NCI-H1436 treated with DMSO at 0.1 percent for 48 hours (cell line): ENCODE data around the gene EXOC7.

Source experiments
- DNase-seq: peaks from one replicate; lab custom pipeline; 2025; lab: John Stamatoyannopoulos, UW

The EXOC7 gene

GRCh38 chr17:76103274-76104139 is at the start of gene EXOC7:
TSS of gene EXOC7 (minus strand) at chr17:76103787. CDS start at chr17:76103692, 95 bp downstream.
- DNase-seq, result peak; percentile 44

GRCh38 chr17:76153202-76153601 is 49.6 kb upstream of the EXOC7 start:
- no peak for DNase-seq

- no peak for DNase-seq
Observed at GRCh38 chr17:76152591-76152990, 49.0 kb upstream of the EXOC7 start.

- DNase-seq, result no peak
Observed at GRCh38 chr17:76151896-76152454, 48.4 kb upstream of the EXOC7 start.

- no peak for DNase-seq
Observed at GRCh38 chr17:76150712-76151622, 47.4 kb upstream of the EXOC7 start.

GRCh38 chr17:76149214-76149613 is 45.6 kb upstream of the EXOC7 start:
- no peak for DNase-seq

GRCh38 chr17:76148015-76148326 is 44.4 kb upstream of the EXOC7 start:
- no peak for DNase-seq

GRCh38 chr17:76147211-76148014 is 43.8 kb upstream of the EXOC7 start:
- DNase-seq, result no peak

GRCh38 chr17:76146053-76146851 is 42.7 kb upstream of the EXOC7 start:
- DNase-seq, result no peak

- DNase-seq, result no peak
Observed at GRCh38 chr17:76145231-76146052, 41.9 kb upstream of the EXOC7 start.

- no peak for DNase-seq
Observed at GRCh38 chr17:76142585-76143041, 39.0 kb upstream of the EXOC7 start.

GRCh38 chr17:76142039-76142584 is 38.5 kb upstream of the EXOC7 start:
- DNase-seq, result no peak

GRCh38 chr17:76141212-76142038 is 37.8 kb upstream of the EXOC7 start, which contains the start of gene FOXJ1:
TSS of gene FOXJ1 (minus strand) at chr17:76141245. CDS start at chr17:76140395, 850 bp downstream.
- peak; percentile 93 for DNase-seq

- no peak for DNase-seq
Observed at GRCh38 chr17:76140661-76141211, 37.1 kb upstream of the EXOC7 start.

- no peak for DNase-seq
Observed at GRCh38 chr17:76139801-76140660, 36.4 kb upstream of the EXOC7 start.

- no peak for DNase-seq
Observed at GRCh38 chr17:76138896-76139752, 35.5 kb upstream of the EXOC7 start.
